ENCODE measurements around the gene C3orf20.

C3orf20 gene

DNA sequence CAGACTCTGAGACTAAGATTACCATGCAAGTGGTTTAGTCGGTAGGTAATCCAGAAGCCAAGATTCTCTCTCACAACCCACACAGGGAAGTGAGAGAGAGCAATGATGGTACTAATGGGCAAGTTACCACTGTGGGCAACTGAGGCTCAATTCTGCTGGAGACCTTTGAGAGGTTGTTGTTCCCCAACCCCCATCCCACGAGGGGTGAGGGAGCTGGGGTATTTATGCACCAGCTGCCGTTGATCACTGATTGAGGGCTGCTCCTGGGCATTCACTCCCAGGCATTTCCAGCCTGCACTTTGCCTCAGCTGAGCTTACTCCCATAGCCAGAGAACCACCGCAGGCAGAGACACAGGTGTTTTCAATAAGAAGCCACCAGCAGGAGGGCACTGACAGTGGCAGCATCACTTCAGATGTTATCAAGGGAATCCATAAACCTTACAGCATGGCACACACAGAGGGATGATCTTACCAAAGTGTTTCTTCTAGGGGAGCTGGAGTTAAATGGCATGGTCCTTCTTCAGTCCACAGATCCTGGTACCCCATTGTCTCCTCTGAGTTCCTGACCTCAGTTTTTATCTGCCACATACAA lies 38.3 kb upstream of the C3orf20 start:
- H3K27me3 ChIP-seq (ENCODE audit: control insufficient read depth, insufficient read depth, low read length): peaks cover 32% of the 10 kb centered on the region
- no peaks in the 10 kb centered on the region for H3K9me3 ChIP-seq (ENCODE audit: control insufficient read depth, low read length)
- peaks cover 17% of the 10 kb centered on the region for H3K4me1 ChIP-seq (ENCODE audit: control insufficient read depth, insufficient read depth, low read length)
- H3K9ac ChIP-seq (ENCODE audit: low read length): no peak overlapping the region
- H3K36me3 ChIP-seq (ENCODE audit: control insufficient read depth, insufficient read depth, low read length): no peaks in the 10 kb centered on the region
- no peak overlapping the region for H3K4me3 ChIP-seq (ENCODE audit: low read length)

DNA sequence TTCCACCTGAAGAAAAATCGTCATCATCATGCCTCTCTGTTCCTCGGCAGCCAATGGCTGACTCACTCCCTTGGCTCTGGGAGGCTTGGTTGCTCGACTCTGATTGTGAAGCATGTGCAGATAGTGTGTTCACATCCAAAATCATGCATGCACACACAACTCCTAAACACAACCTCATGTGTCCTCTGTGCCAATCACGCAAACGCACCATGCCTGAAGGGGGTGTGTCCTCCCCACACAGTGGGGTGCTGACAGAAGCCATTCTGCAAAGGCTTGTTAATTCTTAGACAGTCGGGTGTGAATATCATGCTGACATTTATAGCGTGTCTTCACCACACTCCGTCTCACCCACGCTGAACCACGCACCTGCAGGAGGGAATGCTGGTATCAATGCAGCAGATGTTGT lies 34.8 kb upstream of the C3orf20 start:
- no peaks in the 10 kb centered on the region for H3K9me3 ChIP-seq (ENCODE audit: control insufficient read depth, low read length)
- H3K4me3 ChIP-seq (ENCODE audit: low read length): no peak overlapping the region
- H3K9ac ChIP-seq (ENCODE audit: low read length): no peak overlapping the region
- peaks cover 7% of the 10 kb centered on the region for H3K4me1 ChIP-seq (ENCODE audit: control insufficient read depth, insufficient read depth, low read length)
- peaks cover 43% of the 10 kb centered on the region for H3K27me3 ChIP-seq (ENCODE audit: control insufficient read depth, insufficient read depth, low read length)
- no peaks in the 10 kb centered on the region for H3K36me3 ChIP-seq (ENCODE audit: control insufficient read depth, insufficient read depth, low read length)

DNA sequence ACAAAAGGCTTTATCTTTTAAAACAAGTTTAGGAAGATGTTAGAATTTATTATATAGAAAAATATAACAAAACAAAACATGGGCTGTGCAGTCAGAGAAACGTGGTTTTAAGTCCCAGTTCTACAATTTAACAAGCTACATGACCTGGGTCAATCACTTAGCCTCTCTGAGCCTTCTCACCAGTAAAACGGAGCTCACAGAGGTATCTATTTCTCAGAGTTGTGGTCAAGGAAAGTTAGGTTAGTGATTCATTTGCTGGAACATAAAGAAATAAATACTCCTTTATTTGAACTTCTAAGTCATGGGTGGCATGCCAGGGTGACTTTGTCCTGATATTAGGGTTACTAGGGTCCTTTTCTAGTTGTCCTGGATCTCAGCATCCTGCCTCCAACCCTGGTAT lies 34.2 kb upstream of the C3orf20 start:
- Histone ChIP-seq H3K36me3 (ENCODE audit: control insufficient read depth, insufficient read depth, low read length) (no peaks in the 10 kb centered on the region), H3K27me3 (ENCODE audit: control insufficient read depth, insufficient read depth, low read length) (peaks cover 43% of the 10 kb centered on the region), H3K9ac (ENCODE audit: low read length) (no peak overlapping the region), H3K4me1 (ENCODE audit: control insufficient read depth, insufficient read depth, low read length) (peaks cover 7% of the 10 kb centered on the region), H3K4me3 (ENCODE audit: low read length) (no peak overlapping the region), H3K9me3 (ENCODE audit: control insufficient read depth, low read length) (no peaks in the 10 kb centered on the region)

DNA sequence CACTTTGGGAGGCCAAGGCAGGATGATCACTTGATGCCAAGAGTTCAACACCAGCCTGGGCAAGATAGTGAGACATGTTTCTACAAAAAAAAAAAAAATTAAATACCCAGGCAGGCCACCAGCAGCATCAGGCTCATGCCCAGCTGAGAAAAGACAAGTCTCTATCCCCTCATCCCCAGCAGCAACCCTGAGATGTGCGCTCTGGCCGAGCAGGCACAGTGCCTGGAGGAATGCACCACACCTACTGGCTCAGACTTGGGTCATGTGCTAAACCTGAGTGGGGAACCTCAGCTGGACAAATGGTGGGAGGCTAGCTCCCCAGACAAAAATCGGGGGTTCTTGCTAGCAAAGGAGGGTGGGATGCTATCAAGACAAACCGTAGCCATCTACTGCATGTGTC lies 33.6 kb upstream of the C3orf20 start:
- H3K4me1 ChIP-seq (ENCODE audit: control insufficient read depth, insufficient read depth, low read length): peaks cover 7% of the 10 kb centered on the region
- H3K4me3 ChIP-seq (ENCODE audit: low read length): no peak overlapping the region
- no peak overlapping the region for H3K9ac ChIP-seq (ENCODE audit: low read length)
- H3K27me3 ChIP-seq (ENCODE audit: control insufficient read depth, insufficient read depth, low read length): peaks cover 37% of the 10 kb centered on the region
- no peaks in the 10 kb centered on the region for H3K9me3 ChIP-seq (ENCODE audit: control insufficient read depth, low read length)
- H3K36me3 ChIP-seq (ENCODE audit: control insufficient read depth, insufficient read depth, low read length): no peaks in the 10 kb centered on the region

DNA sequence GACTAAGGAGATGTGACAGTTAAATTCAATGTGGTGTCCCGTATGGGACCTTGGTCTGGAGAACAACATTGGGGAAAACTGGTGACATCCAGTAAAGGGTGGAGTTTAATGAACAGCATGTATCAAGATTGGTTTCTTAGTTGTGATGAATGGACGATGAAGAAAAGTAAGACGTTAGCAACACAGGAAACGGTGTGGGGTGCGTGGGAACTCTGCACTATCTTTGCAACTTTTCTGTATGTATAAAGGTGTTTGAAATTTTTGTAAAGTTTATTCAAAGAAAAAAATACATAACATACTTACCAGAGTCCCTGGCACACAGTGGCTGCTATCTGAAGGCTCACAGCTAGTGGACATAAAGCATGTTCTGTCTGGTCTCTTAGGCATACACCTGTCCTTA lies 29.5 kb upstream of the C3orf20 start:
- Histone ChIP-seq H3K36me3 (ENCODE audit: control insufficient read depth, insufficient read depth, low read length) (no peaks in the 10 kb centered on the region), H3K4me1 (ENCODE audit: control insufficient read depth, insufficient read depth, low read length) (peaks cover 7% of the 10 kb centered on the region), H3K9me3 (ENCODE audit: control insufficient read depth, low read length) (no peaks in the 10 kb centered on the region), H3K27me3 (ENCODE audit: control insufficient read depth, insufficient read depth, low read length) (peaks cover 22% of the 10 kb centered on the region), H3K4me3 (ENCODE audit: low read length) (no peak overlapping the region), H3K9ac (ENCODE audit: low read length) (no peak overlapping the region)

DNA sequence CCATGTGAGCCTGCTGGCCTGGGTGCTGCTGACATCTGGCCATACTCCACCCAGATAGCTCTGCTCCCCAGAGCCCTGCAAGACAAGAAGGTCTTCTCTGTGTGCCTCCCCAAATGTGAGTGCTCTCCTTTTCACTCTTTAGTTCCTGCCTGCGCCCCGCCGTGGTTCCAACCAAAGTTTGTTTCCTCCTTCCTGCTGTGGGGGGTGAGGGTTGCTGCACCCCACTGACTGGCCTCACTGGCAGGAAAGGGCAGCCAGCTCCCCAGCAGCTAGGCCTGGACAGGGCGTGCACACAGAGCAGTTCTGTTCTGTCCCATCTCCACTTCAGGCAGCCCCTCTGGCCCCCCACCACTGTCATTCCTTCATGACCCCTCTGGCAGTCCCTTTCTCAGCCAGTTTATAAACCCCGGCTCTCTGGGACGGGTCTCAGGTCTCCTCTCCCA lies 28.8 kb upstream of the C3orf20 start:
- no peak overlapping the region for H3K4me3 ChIP-seq (ENCODE audit: low read length)
- H3K9ac ChIP-seq (ENCODE audit: low read length): no peak overlapping the region
- peaks cover 16% of the 10 kb centered on the region for H3K27me3 ChIP-seq (ENCODE audit: control insufficient read depth, insufficient read depth, low read length)
- H3K36me3 ChIP-seq (ENCODE audit: control insufficient read depth, insufficient read depth, low read length): no peaks in the 10 kb centered on the region
- H3K4me1 ChIP-seq (ENCODE audit: control insufficient read depth, insufficient read depth, low read length): peaks cover 6% of the 10 kb centered on the region
- no peaks in the 10 kb centered on the region for H3K9me3 ChIP-seq (ENCODE audit: control insufficient read depth, low read length)

DNA sequence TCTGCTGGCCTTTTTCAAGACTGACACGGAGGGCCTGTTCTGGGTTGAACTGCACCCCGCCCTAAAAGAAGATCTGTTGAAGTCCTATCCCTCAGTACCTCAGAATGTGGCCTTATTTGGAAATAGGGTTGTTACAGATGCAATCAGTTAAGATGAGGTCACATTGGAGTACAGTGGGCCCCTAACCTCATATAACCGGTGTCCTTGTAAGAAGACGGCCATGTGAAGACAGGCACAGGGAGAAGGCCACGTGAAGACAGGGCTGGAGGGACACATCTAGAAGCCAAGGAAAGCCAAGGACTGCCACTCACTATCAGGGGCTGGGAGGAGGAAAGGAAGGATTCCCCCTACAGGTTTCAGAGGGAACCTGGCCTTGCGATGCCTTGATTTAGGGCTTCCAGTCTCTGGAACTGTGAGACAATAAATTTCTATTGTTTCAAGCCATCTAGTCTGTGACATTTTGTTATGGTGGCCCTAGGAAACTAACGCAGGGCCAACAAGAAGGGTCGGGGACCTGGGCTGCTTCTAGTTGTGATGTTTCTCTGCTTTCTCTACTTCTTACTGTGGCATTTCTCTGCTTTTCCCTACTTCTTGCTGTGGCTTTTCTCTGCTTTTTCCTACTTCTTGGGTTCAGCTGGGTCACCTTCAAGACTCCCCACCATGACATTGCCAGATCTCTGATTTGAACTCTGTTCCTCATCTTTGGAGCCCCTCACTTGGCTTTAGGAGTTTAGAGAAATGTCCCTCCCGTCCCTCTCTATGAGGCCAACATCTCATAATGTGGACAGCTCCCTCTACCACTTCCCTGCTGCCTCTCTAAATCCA lies 28.1 kb upstream of the C3orf20 start:
- Histone ChIP-seq H3K4me3 (ENCODE audit: low read length) (no peak overlapping the region), H3K9me3 (ENCODE audit: control insufficient read depth, low read length) (no peaks in the 10 kb centered on the region), H3K27me3 (ENCODE audit: control insufficient read depth, insufficient read depth, low read length) (peaks cover 9% of the 10 kb centered on the region), H3K4me1 (ENCODE audit: control insufficient read depth, insufficient read depth, low read length) (peaks cover 6% of the 10 kb centered on the region), H3K36me3 (ENCODE audit: control insufficient read depth, insufficient read depth, low read length) (no peaks in the 10 kb centered on the region), H3K9ac (ENCODE audit: low read length) (no peak overlapping the region)

DNA sequence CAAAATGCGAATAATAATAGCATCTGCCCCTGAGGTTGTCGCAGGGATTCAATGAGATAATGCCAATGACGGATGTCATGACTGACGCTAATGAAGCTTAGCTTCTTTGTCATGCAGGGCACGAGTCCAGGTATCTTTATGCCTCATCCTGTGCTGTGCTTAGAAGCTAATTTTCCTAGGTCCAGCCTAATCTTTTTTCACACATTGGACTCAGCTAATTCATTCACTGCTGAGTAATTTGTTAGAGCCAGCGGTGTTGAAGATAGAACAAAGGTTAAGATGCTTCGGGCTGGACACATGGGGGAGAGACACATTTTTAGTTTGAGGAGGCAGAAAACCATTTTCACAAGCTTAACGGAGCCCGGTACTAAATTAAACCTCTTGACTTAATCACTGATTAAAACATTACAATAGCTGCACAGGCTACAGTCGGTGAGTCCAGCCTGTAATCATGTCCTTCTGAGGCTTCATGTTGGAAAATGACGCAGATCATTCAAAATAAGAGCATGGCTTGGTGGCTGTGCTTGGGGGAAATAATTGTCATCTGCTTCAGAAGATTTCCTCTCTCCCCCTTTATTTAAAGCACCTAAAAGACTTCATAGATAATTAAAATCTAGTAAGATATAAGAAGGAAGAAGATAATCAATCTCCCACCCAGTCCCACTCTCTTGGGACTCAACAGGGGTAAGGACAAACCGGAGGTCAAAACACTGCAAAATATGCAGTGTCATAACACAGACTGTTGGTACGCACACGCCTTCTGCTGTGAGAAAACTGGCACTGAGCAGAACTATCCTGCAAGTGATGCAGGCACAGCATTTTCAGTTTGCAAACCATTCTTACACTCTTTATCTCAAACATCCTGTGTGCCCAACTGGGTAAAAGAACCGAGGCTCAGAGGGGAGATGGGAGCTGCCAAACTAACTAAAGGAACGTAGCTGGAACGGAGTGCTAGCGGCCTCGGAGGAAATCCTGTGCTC lies 26.7 kb upstream of the C3orf20 start:
- no peak overlapping the region for H3K9ac ChIP-seq (ENCODE audit: low read length)
- H3K4me1 ChIP-seq (ENCODE audit: control insufficient read depth, insufficient read depth, low read length): peaks cover 19% of the 10 kb centered on the region
- H3K4me3 ChIP-seq (ENCODE audit: low read length): no peak overlapping the region
- peaks cover 2% of the 10 kb centered on the region for H3K27me3 ChIP-seq (ENCODE audit: control insufficient read depth, insufficient read depth, low read length)
- H3K36me3 ChIP-seq (ENCODE audit: control insufficient read depth, insufficient read depth, low read length): no peaks in the 10 kb centered on the region
- H3K9me3 ChIP-seq (ENCODE audit: control insufficient read depth, low read length): no peaks in the 10 kb centered on the region

DNA sequence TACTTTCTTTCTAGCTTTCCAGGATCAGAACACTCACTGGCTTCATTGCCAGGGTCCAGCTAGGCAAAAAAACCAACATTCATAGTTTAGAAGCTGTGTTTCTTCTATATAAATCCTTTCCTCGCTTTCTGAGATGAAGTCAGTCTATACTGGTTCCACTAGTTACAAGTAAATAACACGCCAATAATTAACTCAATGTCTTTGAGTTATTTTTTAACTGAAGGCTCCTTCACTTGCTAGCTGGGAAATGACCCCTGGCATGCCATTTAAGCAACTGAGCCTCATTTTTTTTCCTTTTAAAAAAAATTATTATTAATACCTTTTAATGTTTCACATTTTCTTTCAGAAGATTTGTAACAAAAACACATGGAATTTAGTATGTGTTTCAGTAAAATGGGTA lies 25.5 kb upstream of the C3orf20 start:
- H3K4me3 ChIP-seq (ENCODE audit: low read length): no peak overlapping the region
- H3K27me3 ChIP-seq (ENCODE audit: control insufficient read depth, insufficient read depth, low read length): no peaks in the 10 kb centered on the region
- H3K9me3 ChIP-seq (ENCODE audit: control insufficient read depth, low read length): no peaks in the 10 kb centered on the region
- H3K9ac ChIP-seq (ENCODE audit: low read length): no peak overlapping the region
- peaks cover 25% of the 10 kb centered on the region for H3K4me1 ChIP-seq (ENCODE audit: control insufficient read depth, insufficient read depth, low read length)
- no peaks in the 10 kb centered on the region for H3K36me3 ChIP-seq (ENCODE audit: control insufficient read depth, insufficient read depth, low read length)

DNA sequence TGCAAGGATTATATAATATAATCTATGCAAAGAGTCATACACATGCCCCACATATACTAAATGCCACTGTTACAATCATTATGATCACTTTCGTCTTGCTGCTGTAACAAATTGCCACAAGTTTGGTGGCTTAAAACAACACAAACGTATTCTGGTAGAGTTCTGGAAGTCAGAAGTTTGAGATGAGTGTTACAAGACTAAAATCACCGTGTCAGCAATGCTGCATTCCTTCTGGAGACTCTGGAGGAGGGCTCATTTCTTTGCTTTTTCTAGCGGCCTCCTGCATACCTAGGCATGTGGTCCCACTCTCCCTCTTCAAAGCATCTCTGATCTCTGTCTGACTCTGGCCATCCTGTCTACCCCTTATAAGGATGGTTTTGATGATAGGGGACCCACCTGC lies 24.7 kb upstream of the C3orf20 start:
- H3K9me3 ChIP-seq (ENCODE audit: control insufficient read depth, low read length): no peaks in the 10 kb centered on the region
- H3K9ac ChIP-seq (ENCODE audit: low read length): no peak overlapping the region
- H3K4me3 ChIP-seq (ENCODE audit: low read length): no peak overlapping the region
- no peaks in the 10 kb centered on the region for H3K27me3 ChIP-seq (ENCODE audit: control insufficient read depth, insufficient read depth, low read length)
- H3K4me1 ChIP-seq (ENCODE audit: control insufficient read depth, insufficient read depth, low read length): peaks cover 25% of the 10 kb centered on the region
- H3K36me3 ChIP-seq (ENCODE audit: control insufficient read depth, insufficient read depth, low read length): no peaks in the 10 kb centered on the region

DNA sequence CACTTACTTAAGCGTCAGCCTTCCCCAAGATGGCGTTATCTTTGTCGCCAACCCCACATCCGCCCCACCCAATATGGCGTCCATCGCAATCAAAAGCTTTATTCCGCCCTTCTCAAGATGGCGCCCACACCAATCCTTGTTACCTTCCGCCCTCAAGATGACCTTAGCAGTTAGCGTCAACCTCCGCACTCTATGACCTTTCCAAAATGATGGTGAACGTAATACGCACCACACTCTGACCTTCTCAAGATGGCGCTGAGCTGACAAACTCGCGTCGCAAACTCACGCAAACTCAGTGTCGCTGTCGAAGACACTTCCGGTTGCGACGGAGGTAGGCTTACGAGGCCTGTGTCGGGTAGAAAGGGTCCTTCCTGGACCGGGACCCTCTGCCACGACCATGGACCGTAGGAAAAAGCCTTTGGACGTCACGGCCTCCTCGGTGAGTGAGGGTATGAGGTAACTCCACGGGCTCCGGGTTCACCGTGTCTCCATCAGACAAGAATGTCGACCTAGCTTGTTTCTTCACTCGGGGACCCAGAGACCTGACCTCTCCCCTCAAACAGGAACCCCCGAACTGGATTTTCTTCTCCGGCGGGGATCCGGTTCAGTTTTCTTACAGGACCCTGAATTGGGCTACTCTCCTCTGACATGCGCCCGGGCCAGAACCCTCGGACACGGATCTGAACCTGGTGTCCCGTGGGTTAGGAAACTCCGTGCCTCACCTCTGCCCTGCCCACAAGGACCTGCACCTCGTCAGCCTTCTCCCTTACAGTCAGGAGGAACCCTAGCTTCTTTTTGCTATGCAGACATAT lies 23.3 kb upstream of the C3orf20 start, which contains the start of gene CCDC174:
CCDC174 (plus strand) TSS at position 323 of the 812 bp plus-strand sequence; CDS start at position 398, 75 bp downstream.
- Histone ChIP-seq H3K4me3 (ENCODE audit: low read length) (peak within 1 kb of the TSS; percentile 64), H3K36me3 (ENCODE audit: control insufficient read depth, insufficient read depth, low read length) (no peaks in the 10 kb centered on the region), H3K4me1 (ENCODE audit: control insufficient read depth, insufficient read depth, low read length) (peaks cover 25% of the 10 kb centered on the region), H3K9me3 (ENCODE audit: control insufficient read depth, low read length) (no peaks in the 10 kb centered on the region), H3K27me3 (ENCODE audit: control insufficient read depth, insufficient read depth, low read length) (no peaks in the 10 kb centered on the region), H3K9ac (ENCODE audit: low read length) (peak within 1 kb of the TSS; percentile 98)

All from mucosa of stomach (tissue), 1 donor.